Measurements from ENCODE around the gene RAD50. TPM values are rescaled to one million over a fixed set of nuclear protein-coding genes. Genes with fewer than 3 reads are reported as not detected.
"Not testable (repeated sequence)": the region's sequence is repeated elsewhere in the genome, so short reads cannot be mapped to it uniquely, and the experiment has no call there.

The RAD50 gene
- polyA plus RNA-seq, 1 of the 3 experiments (the other 2 are of a cell fraction): 20.0 TPM

DNA sequence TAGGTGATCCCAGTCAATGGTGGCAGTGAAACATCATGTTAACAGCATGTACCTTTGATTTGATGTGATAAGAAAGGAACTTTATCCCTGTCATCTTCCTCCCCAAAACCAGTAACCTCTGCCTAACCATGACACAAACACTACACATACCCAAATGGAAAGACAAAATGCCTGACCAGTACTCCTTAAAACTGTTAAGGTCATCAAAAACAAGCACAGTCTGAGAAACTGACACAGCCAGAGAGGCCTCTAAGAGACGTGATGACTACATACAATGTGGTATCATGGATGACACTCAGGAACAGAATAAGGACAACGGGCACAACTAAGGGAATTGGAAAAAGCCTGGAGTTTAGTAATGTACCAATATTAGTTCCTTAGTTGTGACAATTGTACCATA, 9.5 kb upstream of the RAD50 start:
- no peak overlapping the region for H3K4me3 ChIP-seq (ENCODE audit: low read depth in 2 of 2, low read length in 1 of 2)
- 64% methylated on average over 2 of the region's 2 CpGs for WGBS (ENCODE audit: low lambda C conversion rate)
- H3K27me3 ChIP-seq (ENCODE audit: insufficient read depth): no peaks in the 10 kb centered on the region; the same call in 1 of the 2 replicates
- H3K36me3 ChIP-seq (replicated peaks in 1 of 2; ENCODE audit: control insufficient read depth in 1 of 2, insufficient read depth in 2 of 2, low read length in 1 of 2): no peaks in the 10 kb centered on the region
- TF ChIP-seq SMC3 (IDR thresholded peaks at IDR 0.05; ENCODE audit: low read depth, low read length) (no peak), NFIC (IDR thresholded peaks at IDR 0.05; ENCODE audit: borderline replicate concordance) (no peak), TEAD4 (IDR thresholded peaks at IDR 0.05; ENCODE audit: borderline replicate concordance, insufficient read depth) (no peak), FOXM1 (IDR thresholded peaks at IDR 0.05; ENCODE audit: low read depth) (no peak), CHD2 (IDR thresholded peaks at IDR 0.05; ENCODE audit: low read length, partially characterized antibody) (no peak), TAF1 (IDR thresholded peaks at IDR 0.05; ENCODE audit: borderline replicate concordance, low read depth, low read length) (no peak), RFX5 (IDR thresholded peaks at IDR 0.05; ENCODE audit: low read length) (no peak)
- TF ChIP-seq, protein P1, sequence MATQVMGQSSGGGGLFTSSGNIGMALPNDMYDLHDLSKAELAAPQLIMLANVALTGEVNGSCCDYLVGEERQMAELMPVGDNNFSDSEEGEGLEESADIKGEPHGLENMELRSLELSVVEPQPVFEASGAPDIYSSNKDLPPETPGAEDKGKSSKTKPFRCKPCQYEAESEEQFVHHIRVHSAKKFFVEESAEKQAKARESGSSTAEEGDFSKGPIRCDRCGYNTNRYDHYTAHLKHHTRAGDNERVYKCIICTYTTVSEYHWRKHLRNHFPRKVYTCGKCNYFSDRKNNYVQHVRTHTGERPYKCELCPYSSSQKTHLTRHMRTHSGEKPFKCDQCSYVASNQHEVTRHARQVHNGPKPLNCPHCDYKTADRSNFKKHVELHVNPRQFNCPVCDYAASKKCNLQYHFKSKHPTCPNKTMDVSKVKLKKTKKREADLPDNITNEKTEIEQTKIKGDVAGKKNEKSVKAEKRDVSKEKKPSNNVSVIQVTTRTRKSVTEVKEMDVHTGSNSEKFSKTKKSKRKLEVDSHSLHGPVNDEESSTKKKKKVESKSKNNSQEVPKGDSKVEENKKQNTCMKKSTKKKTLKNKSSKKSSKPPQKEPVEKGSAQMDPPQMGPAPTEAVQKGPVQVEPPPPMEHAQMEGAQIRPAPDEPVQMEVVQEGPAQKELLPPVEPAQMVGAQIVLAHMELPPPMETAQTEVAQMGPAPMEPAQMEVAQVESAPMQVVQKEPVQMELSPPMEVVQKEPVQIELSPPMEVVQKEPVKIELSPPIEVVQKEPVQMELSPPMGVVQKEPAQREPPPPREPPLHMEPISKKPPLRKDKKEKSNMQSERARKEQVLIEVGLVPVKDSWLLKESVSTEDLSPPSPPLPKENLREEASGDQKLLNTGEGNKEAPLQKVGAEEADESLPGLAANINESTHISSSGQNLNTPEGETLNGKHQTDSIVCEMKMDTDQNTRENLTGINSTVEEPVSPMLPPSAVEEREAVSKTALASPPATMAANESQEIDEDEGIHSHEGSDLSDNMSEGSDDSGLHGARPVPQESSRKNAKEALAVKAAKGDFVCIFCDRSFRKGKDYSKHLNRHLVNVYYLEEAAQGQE (IDR thresholded peaks at IDR 0.05; ENCODE audit: low read depth, low read length): no peak
- peaks cover 0 to 8% of the 10 kb centered on the region in 2 experiments; a peak in 2 of 4 replicates for H3K4me1 ChIP-seq (ENCODE audit: control insufficient read depth in 1 of 2, insufficient read depth in 2 of 2, low read depth in 1 of 2, low read length in 1 of 2)
- DNase-seq: no peak
- no peak overlapping the region for H3K4me2 ChIP-seq
- H4K20me1 ChIP-seq (ENCODE audit: insufficient read depth): no peaks in the 10 kb centered on the region
- CTCF ChIA-PET: interaction anchor here (7.0 kb wide), 1 partner anchor 20 kb away, joined by 38 read pairs; no protein-coding TSS in a partner anchor
- H3K79me2 ChIP-seq (ENCODE audit: insufficient read depth): no peaks in the 10 kb centered on the region
- no peak overlapping the region for H3K9ac ChIP-seq
- H3K9me2 ChIP-seq: no peaks in the 10 kb centered on the region
- POLR2A ChIA-PET: no interaction called here
- H3F3A ChIP-seq (replicated peaks; ENCODE audit: insufficient read depth): no peaks in the 10 kb centered on the region
- H3K27ac ChIP-seq (ENCODE audit: low read depth in 2 of 2, low read length in 1 of 2): no peak overlapping the region
- H2AFZ ChIP-seq (ENCODE audit: low read depth): no peak overlapping the region
- no peaks in the 10 kb centered on the region for H3K9me3 ChIP-seq

DNA sequence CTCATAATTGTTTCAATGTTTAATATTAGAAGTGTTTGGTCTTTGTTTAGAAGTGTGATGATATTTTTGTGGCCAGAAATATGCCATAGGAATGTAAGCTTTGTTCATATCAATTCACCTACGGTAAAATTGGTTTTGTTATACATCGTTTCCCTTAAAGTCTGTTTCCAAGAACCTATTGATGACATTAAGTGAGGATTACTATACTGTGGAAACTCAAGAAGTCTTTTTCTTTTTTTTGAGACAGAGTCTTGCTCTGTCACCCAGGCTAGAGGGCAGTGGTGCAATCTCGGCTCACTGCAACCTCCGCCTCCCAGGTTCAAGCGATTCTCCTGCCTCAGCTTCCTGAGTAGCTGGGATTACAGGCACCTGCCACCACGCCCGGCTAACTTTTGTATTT, 7.9 kb upstream of the RAD50 start:
- H3K36me3 ChIP-seq (replicated peaks in 1 of 2; ENCODE audit: control insufficient read depth in 1 of 2, insufficient read depth in 2 of 2, low read length in 1 of 2); H3K4me2 ChIP-seq; H3K4me3 ChIP-seq (ENCODE audit: low read depth in 2 of 2, low read length in 1 of 2); H3K4me1 ChIP-seq (ENCODE audit: control insufficient read depth in 1 of 2, insufficient read depth in 2 of 2, low read depth in 1 of 2, low read length in 1 of 2); H3K9me2 ChIP-seq; H4K20me1 ChIP-seq (ENCODE audit: insufficient read depth); H3K9ac ChIP-seq; H3K27ac ChIP-seq (ENCODE audit: low read depth in 2 of 2, low read length in 1 of 2); H3K79me2 ChIP-seq (ENCODE audit: insufficient read depth); H2AFZ ChIP-seq (ENCODE audit: low read depth); H3K27me3 ChIP-seq (ENCODE audit: insufficient read depth); H3K9me3 ChIP-seq; POLR2A ChIA-PET; DNase-seq; H3F3A ChIP-seq (replicated peaks; ENCODE audit: insufficient read depth): not testable (repeated sequence)
- CTCF ChIA-PET: interaction anchor here (1.0 to 7.0 kb wide), 3 partner anchors 21 to 271 kb away, joined by 3 to 38 read pairs (median 4); no protein-coding TSS in a partner anchor
- 93% methylated on average over 7 of the region's 7 CpGs for WGBS (ENCODE audit: low lambda C conversion rate)
